Thyroid gland (tissue), 4 donors: ENCODE measurements around the gene SMC1A.

Experiments used
- CTCF ChIP-seq, 6 experiments: fragments of 200-600 bp in 3 of 6; fragments of 450-650 bp in 3 of 6; sonication (generic) in 3 of 6; IDR thresholded peaks; one replicate each; pipeline ENCODE4 v1.5.1; 2016 to 2019; ENCODE audit warnings: antibody characterized with exemption in 6 of 6, mild to moderate bottlenecking in 2 of 6, inconsistent platforms in 1 of 6, moderate library complexity in 1 of 6
- POLR2A ChIP-seq, 2 donors: fragments of 450-650 bp; IDR thresholded peaks; one replicate each; pipeline ENCODE4 v1.6.1; 2017; ENCODE audit warnings: antibody characterized with exemption in 2 of 2, mild to moderate bottlenecking in 2 of 2, moderate library complexity in 1 of 2

- TF ChIP-seq POLR2A (IDR thresholded peaks at IDR 0.05), result no peak
- no peak for TF ChIP-seq CTCF (IDR thresholded peaks at IDR 0.05)
These were observed 48.9 kb upstream of the SMC1A start for GRCh38 chrX:53471346-53471745.
